GM21360 (cell line): Measurements from ENCODE around the gene DSCAM.

ENCODE experiments used
- ATAC-seq: cut with Tn5 transposase; IDR thresholded peaks from one replicate; pipeline ENCODE4 v1.9.1; 2021; ENCODE audit warnings: mild to moderate bottlenecking, moderate library complexity; ENCODE audit not compliant: unreplicated experiment

Gene DSCAM

DNA sequence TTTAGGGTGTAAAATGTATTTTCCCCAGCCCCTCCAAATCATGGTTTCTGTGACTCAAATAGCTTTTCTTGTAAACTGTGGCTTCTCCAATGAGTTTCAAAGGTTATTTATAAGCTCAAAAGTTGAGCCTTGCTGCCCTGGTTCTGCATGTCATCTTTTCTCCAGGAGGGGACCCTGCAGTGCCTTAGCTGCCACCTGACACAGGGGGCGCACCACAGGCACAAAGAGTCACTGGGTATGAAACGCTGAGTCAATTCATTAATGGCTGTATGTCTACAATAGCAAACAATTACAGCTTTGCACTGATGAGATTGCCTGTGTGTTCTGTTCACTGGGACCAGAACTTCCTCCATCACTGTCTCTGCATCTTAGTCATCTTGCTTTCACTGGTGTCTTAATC lies 878.9 kb downstream of the DSCAM start:
- ATAC-seq: no peak

DNA sequence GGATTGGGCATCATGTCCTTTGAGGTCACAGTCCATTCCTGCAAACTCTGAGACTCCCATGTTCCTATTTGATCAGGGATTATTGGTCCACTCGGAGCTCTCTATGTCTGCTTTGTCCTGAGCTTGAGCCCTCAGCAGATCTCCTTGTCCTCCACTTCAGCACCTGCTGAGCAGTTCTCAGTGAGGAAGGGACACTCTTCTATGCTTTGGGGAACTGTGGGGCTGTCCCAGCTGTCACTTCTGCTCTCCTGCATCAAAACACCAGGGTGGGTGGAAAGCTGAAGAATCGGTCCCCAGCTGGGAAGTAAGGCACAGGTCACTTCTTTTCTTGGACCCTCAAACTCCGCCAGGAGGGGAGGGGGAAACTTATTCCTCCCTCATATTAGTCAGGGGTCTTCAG lies 880.2 kb downstream of the DSCAM start:
- ATAC-seq: no peak

DNA sequence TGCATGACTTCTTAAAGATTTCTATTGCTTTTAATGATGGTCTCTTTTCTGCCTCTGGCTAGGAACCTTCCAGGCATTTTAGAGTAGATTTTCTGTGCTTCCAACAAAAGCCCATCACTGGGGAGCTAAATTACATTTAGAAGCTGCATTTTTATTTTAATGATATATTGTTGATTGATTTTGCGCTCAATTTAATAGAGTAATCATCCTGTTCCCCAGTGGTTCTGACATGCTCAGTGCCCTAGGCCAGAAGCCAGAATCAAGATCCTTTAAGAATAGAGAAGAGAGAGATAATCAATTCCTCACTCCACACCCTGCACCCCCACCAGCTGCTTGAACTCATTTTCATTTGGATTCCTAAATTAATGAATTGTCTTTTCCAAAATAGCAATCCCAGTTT lies 881.9 kb downstream of the DSCAM start:
- ATAC-seq: no peak

DNA sequence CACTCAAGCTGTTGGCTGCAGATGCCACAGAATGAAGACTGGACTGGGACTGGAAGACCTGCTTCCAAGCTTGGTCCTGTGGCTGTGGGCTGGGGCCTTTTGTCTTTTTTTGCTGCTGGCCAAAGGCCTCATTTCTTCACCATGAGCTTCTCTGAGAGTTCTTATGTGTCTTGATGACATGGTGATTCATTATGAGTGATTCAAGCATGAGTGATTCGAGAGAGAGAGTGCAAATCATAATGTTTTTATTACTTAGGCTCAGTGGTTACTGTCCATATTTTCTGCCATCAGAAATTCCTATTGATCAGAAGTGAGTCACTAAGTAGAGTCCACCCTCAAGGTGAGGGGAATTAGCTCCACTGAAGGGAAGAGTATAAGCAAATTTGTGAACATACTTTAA lies 885.7 kb downstream of the DSCAM start:
- ATAC-seq: no peak
